ENCODE results near the gene PHF21A. TPM values are rescaled to one million over a fixed set of nuclear protein-coding genes. Genes with fewer than 3 reads are reported as not detected.
"Not testable (repeated sequence)": the region's sequence is repeated elsewhere in the genome, so short reads cannot be mapped to it uniquely, and the experiment has no call there.

The PHF21A gene
- polyA plus RNA-seq, 1 donor (not counting 4 experiments of a cell fraction or from before 2014, with no cell fraction given) = 16.1 TPM

DNA sequence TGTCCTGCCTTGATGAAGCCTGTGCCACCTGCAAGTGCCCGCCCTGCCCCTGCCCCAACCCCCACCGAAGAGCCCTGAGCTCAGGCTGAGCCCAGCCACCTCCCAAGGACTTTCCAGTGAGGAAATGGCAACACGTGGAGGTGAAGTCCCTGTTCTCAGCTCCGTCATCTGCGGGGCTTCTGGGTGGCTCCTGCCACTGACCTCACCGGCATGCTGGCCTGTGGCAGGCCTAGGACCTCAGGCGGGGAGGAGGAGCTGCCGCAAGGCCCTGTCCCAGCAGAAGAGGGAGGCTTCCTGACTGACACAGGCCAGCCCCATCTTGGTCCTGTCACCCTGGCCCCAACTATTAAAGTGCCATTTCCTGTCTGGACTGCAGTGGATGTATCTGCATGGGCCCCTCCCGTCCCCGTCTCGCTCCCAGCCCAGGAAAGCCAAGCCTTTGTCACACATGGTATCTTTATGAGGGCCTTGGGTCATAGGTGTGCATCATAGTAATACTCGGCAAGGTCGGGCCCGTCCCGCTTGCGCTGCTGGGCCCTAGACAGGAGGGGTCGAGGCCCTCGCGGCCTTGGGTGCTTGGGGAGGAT is 215.1 kb downstream of the PHF21A start:
- dilution Hi-C loops (cut with MboI; ENCODE audit: extremely low pct_ligation_motif_present, low sequenced_read_pairs) = no loop called here
- Histone ChIP-seq H3K4me2 (ENCODE audit: control insufficient read depth, extremely low read depth, insufficient read depth, low read depth, low read length) (no peak overlapping the region), H3K27ac (ENCODE audit: control insufficient read depth, insufficient read depth, low read length) (no peak overlapping the region), H3K4me3 (ENCODE audit: control insufficient read depth in 2 of 3, extremely low read depth in 1 of 3, insufficient read depth in 2 of 3, low read depth in 1 of 3, low read length in 3 of 3) (no peak overlapping the region), H3K4me1 (ENCODE audit: control insufficient read depth, extremely low read depth, insufficient read depth, low read length) (no peaks in the 10 kb centered on the region), H3K79me2 (ENCODE audit: control insufficient read depth, insufficient read depth, low read length) (no peaks in the 10 kb centered on the region), H4K20me1 (ENCODE audit: control insufficient read depth, extremely low read depth, insufficient read depth, low read length) (no peaks in the 10 kb centered on the region), H3K9me3 (ENCODE audit: control insufficient read depth, low read depth, low read length) (no peaks in the 10 kb centered on the region), H3K9me1 (ENCODE audit: control insufficient read depth, extremely low read depth, insufficient read depth, low read length) (no peaks in the 10 kb centered on the region), H2AFZ (ENCODE audit: control insufficient read depth, low read length) (no peak overlapping the region), H3K27me3 (ENCODE audit: control insufficient read depth, extremely low read depth, insufficient read depth, low read length) (peaks cover 6% of the 10 kb centered on the region), H3K36me3 (ENCODE audit: control insufficient read depth in 2 of 2, extremely low read depth in 1 of 2, insufficient read depth in 2 of 2, low read length in 2 of 2) (peaks cover 5 to 7% of the 10 kb centered on the region in 2 experiments), H3K9ac (ENCODE audit: control insufficient read depth, extremely low read depth, insufficient read depth, low read length) (no peak overlapping the region)
- FAIRE-seq = no peak
- no peak for TF ChIP-seq CTCF (optimal IDR thresholded peaks at IDR 0.05 in 1 of 3, IDR thresholded peaks at IDR 0.05 in 1 of 3, conservative IDR thresholded peaks at IDR 0.05 in 1 of 3; ENCODE audit: extremely low read depth in 1 of 3, insufficient read depth in 2 of 3, low read length in 3 of 3)
- TF ChIP-seq EZH2 (IDR thresholded peaks at IDR 0.05; ENCODE audit: low read length) = no peak
- DNase-seq (ENCODE audit: low read depth, low spot score) = no peak

DNA sequence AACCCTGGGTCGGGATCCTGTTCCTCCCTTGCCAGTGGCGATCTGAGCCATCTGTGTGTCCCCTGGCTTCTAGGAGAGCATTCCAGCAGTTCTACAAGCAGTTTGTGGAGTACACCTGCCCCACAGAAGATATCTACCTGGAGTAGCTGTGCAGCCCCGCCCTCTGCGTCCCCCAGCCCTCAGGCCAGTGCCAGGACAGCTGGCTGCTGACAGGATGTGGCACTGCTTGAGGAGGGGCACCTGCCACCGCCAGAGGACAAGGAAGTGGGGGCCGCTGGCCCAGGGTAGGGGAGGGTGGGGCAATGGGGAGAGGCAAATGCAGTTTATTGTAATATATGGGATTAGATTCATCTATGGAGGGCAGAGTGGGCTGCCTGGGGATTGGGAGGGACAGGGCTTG is 215.7 kb downstream of the PHF21A start:
- H3K79me2 ChIP-seq (ENCODE audit: control insufficient read depth, insufficient read depth, low read length); dilution Hi-C loops (cut with MboI; ENCODE audit: extremely low pct_ligation_motif_present, low sequenced_read_pairs); H3K9ac ChIP-seq (ENCODE audit: control insufficient read depth, extremely low read depth, insufficient read depth, low read length); FAIRE-seq; H3K9me1 ChIP-seq (ENCODE audit: control insufficient read depth, extremely low read depth, insufficient read depth, low read length); H3K36me3 ChIP-seq (ENCODE audit: control insufficient read depth in 2 of 2, extremely low read depth in 1 of 2, insufficient read depth in 2 of 2, low read length in 2 of 2); H3K4me2 ChIP-seq (ENCODE audit: control insufficient read depth, extremely low read depth, insufficient read depth, low read depth, low read length); H4K20me1 ChIP-seq (ENCODE audit: control insufficient read depth, extremely low read depth, insufficient read depth, low read length); H3K9me3 ChIP-seq (ENCODE audit: control insufficient read depth, low read depth, low read length); H3K27ac ChIP-seq (ENCODE audit: control insufficient read depth, insufficient read depth, low read length); H3K4me3 ChIP-seq (ENCODE audit: control insufficient read depth in 2 of 3, extremely low read depth in 1 of 3, insufficient read depth in 2 of 3, low read depth in 1 of 3, low read length in 3 of 3); H3K4me1 ChIP-seq (ENCODE audit: control insufficient read depth, extremely low read depth, insufficient read depth, low read length); H2AFZ ChIP-seq (ENCODE audit: control insufficient read depth, low read length); DNase-seq (ENCODE audit: low read depth, low spot score): not testable (repeated sequence)
- H3K27me3 ChIP-seq (ENCODE audit: control insufficient read depth, extremely low read depth, insufficient read depth, low read length) = peaks cover 12% of the 10 kb centered on the region

- H3K4me1 ChIP-seq (ENCODE audit: control insufficient read depth, extremely low read depth, insufficient read depth, low read length) = peaks cover 3% of the 10 kb centered on the region
- H3K9me1 ChIP-seq (ENCODE audit: control insufficient read depth, extremely low read depth, insufficient read depth, low read length) = no peaks in the 10 kb centered on the region
- H3K27ac ChIP-seq (ENCODE audit: control insufficient read depth, insufficient read depth, low read length) = no peak overlapping the region
- FAIRE-seq (no peak), DNase-seq (ENCODE audit: low read depth, low spot score) (no peak)
- H2AFZ ChIP-seq (ENCODE audit: control insufficient read depth, low read length) = no peak overlapping the region
- no peaks in the 10 kb centered on the region for H4K20me1 ChIP-seq (ENCODE audit: control insufficient read depth, extremely low read depth, insufficient read depth, low read length)
- H3K36me3 ChIP-seq (ENCODE audit: control insufficient read depth in 2 of 2, extremely low read depth in 1 of 2, insufficient read depth in 2 of 2, low read length in 2 of 2) = peaks cover 5 to 6% of the 10 kb centered on the region in 2 experiments
- peaks cover 16% of the 10 kb centered on the region for H3K27me3 ChIP-seq (ENCODE audit: control insufficient read depth, extremely low read depth, insufficient read depth, low read length)
- no peaks in the 10 kb centered on the region for H3K79me2 ChIP-seq (ENCODE audit: control insufficient read depth, insufficient read depth, low read length)
- H3K9me3 ChIP-seq (ENCODE audit: control insufficient read depth, low read depth, low read length) = no peaks in the 10 kb centered on the region
- dilution Hi-C loops (cut with MboI; ENCODE audit: extremely low pct_ligation_motif_present, low sequenced_read_pairs) = no loop called here
- no peak overlapping the region for H3K4me2 ChIP-seq (ENCODE audit: control insufficient read depth, extremely low read depth, insufficient read depth, low read depth, low read length)
- no peak overlapping the region for H3K9ac ChIP-seq (ENCODE audit: control insufficient read depth, extremely low read depth, insufficient read depth, low read length)
- H3K4me3 ChIP-seq (ENCODE audit: control insufficient read depth in 2 of 3, extremely low read depth in 1 of 3, insufficient read depth in 2 of 3, low read depth in 1 of 3, low read length in 3 of 3) = no peak overlapping the region
- no peak for TF ChIP-seq EZH2 (IDR thresholded peaks at IDR 0.05; ENCODE audit: low read length)
- TF ChIP-seq CTCF (optimal IDR thresholded peaks at IDR 0.05 in 1 of 3, IDR thresholded peaks at IDR 0.05 in 1 of 3, conservative IDR thresholded peaks at IDR 0.05 in 1 of 3; ENCODE audit: extremely low read depth in 1 of 3, insufficient read depth in 2 of 3, low read length in 3 of 3) = no peak
Measured at GRCh38 chr11:45905095-45905494, 216.2 kb downstream of the PHF21A start.

All from keratinocyte (primary cell).